OCI-LY1 (cell line): Measurements from ENCODE around the gene TTC39C.

ENCODE experiments used
- H2AFZ ChIP-seq: fragments of 200-600 bp; sonication (generic), shearing (Covaris generic); 2 replicates; pipeline ENCODE4 v1.6.0; 2014; ENCODE audit warnings: antibody characterized with exemption, mild to moderate bottlenecking, low read length
- H3F3A ChIP-seq: fragments of 200-600 bp; sonication (generic), shearing (Covaris generic); 2 replicates; pipeline ENCODE4 v1.6.0; 2014; ENCODE audit warnings: mild to moderate bottlenecking, antibody characterized with exemption, low read length, moderate library complexity; ENCODE audit not compliant: insufficient read depth
- H3K27ac ChIP-seq: fragments of 200-600 bp; sonication (generic); 2 replicates; pipeline ENCODE4 v1.5.1; 2014; ENCODE audit warnings: low read length, mixed run types, mild to moderate bottlenecking, low read depth; ENCODE audit not compliant: poor library complexity, severe bottlenecking
- H3K27me3 ChIP-seq: fragments of 200-600 bp; sonication (generic); 2 replicates; pipeline ENCODE4 v1.6.0; 2014; ENCODE audit warnings: antibody characterized with exemption, mild to moderate bottlenecking, low read length, moderate library complexity; ENCODE audit not compliant: insufficient read depth
- H3K36me3 ChIP-seq: fragments of 200-600 bp; sonication (generic); 2 replicates; pipeline ENCODE4 v1.6.1; 2014; ENCODE audit warnings: mild to moderate bottlenecking, antibody characterized with exemption, low read length, moderate library complexity, mixed read lengths; ENCODE audit not compliant: insufficient read depth
- H3K4me1 ChIP-seq: fragments of 200-600 bp; sonication (generic); 2 replicates; pipeline ENCODE4 v1.5.1; 2014; ENCODE audit warnings: mild to moderate bottlenecking, low read length, moderate library complexity; ENCODE audit not compliant: insufficient read depth, severe bottlenecking
- H3K4me2 ChIP-seq: fragments of 200-600 bp; sonication (generic), shearing (Covaris generic); 2 replicates; pipeline ENCODE4 v1.6.1; 2014; ENCODE audit warnings: low read length
- H3K4me3 ChIP-seq: fragments of 200-600 bp; sonication (generic); 2 replicates; pipeline ENCODE4 v1.5.1; 2014; ENCODE audit warnings: low read length, low read depth, mild to moderate bottlenecking, mixed read lengths; ENCODE audit not compliant: poor library complexity, severe bottlenecking
- H3K79me2 ChIP-seq: fragments of 200-600 bp; shearing (Covaris generic); 2 replicates; pipeline ENCODE4 v1.6.1; 2016; ENCODE audit warnings: mixed run types, low read length, mixed read lengths; ENCODE audit not compliant: insufficient read depth
- H3K9ac ChIP-seq: fragments of 200-600 bp; sonication (generic), shearing (Covaris generic); 2 replicates; pipeline ENCODE4 v1.6.1; 2014; ENCODE audit warnings: mild to moderate bottlenecking, low read length, mixed read lengths
- H3K9me2 ChIP-seq: fragments of 200-600 bp; sonication (generic), shearing (Covaris generic); 2 replicates; pipeline ENCODE4 v1.6.1; 2014; ENCODE audit warnings: low read depth, mild to moderate bottlenecking, low read length, mixed read lengths
- H3K9me3 ChIP-seq: fragments of 200-600 bp; shearing (Covaris generic); 2 replicates; pipeline ENCODE4 v1.6.1; 2014; ENCODE audit warnings: low read length, mixed read lengths
- H4K20me1 ChIP-seq: fragments of 200-600 bp; sonication (generic), shearing (Covaris generic); 2 replicates; pipeline ENCODE4 v1.6.0; 2016; ENCODE audit warnings: mild to moderate bottlenecking, low read length; ENCODE audit not compliant: insufficient read depth
- EZH2 ChIP-seq: fragments of 200-600 bp; sonication (generic), shearing (Covaris generic); IDR thresholded peaks from 2 replicates; pipeline ENCODE4 v1.8.0; 2017; ENCODE audit warnings: borderline replicate concordance, mixed run types, mild to moderate bottlenecking, antibody characterized with exemption, low read length, moderate library complexity, mixed read lengths
- TF ChIP-seq, protein P1 (sequence below): fragments of 200-600 bp; sonication (generic), shearing (Covaris generic); IDR thresholded peaks from 2 replicates; pipeline ENCODE4 v1.5.1; 2017; ENCODE audit warnings: mild to moderate bottlenecking, antibody characterized with exemption, low read length, moderate library complexity, mixed read lengths

The TTC39C gene

GRCh38 chr18:24078391-24078790 lies 63.8 kb downstream of the TTC39C start:
- Histone ChIP-seq H2AFZ (no peak overlapping the region), H3K9me3 (no peaks in the 10 kb centered on the region)

DNA sequence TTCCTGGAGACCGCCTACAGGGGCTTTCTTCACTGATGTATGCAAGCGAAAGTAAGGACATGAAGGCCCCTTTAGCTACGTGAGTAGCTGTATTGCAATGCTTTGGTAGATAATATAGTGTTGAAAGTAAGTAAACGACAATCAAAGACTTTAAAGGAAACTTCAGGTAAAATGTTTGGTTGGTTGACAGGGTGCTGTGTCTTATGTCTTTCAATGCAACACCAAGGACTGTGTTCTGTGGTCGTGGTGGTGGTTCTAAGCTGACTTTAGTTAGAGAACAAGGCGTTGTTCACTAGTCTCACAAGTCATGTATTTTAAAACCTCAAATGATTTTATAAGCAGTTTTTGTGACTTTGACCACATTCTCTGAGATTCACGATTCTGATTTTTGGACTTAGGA lies 66.3 kb downstream of the TTC39C start:
- H3K9me2 ChIP-seq = no peaks in the 10 kb centered on the region
- no peaks in the 10 kb centered on the region for H3K4me1 ChIP-seq
- H3K79me2 ChIP-seq = no peaks in the 10 kb centered on the region
- TF ChIP-seq, protein P1, sequence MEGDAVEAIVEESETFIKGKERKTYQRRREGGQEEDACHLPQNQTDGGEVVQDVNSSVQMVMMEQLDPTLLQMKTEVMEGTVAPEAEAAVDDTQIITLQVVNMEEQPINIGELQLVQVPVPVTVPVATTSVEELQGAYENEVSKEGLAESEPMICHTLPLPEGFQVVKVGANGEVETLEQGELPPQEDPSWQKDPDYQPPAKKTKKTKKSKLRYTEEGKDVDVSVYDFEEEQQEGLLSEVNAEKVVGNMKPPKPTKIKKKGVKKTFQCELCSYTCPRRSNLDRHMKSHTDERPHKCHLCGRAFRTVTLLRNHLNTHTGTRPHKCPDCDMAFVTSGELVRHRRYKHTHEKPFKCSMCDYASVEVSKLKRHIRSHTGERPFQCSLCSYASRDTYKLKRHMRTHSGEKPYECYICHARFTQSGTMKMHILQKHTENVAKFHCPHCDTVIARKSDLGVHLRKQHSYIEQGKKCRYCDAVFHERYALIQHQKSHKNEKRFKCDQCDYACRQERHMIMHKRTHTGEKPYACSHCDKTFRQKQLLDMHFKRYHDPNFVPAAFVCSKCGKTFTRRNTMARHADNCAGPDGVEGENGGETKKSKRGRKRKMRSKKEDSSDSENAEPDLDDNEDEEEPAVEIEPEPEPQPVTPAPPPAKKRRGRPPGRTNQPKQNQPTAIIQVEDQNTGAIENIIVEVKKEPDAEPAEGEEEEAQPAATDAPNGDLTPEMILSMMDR = no peak
- no peak for TF ChIP-seq EZH2
- no peaks in the 10 kb centered on the region for H4K20me1 ChIP-seq
- no peak overlapping the region for H3K27ac ChIP-seq
- no peak overlapping the region for H3K9ac ChIP-seq
- no peaks in the 10 kb centered on the region for H3K9me3 ChIP-seq
- H3K4me2 ChIP-seq = no peak overlapping the region
- H3K36me3 ChIP-seq = no peaks in the 10 kb centered on the region
- H2AFZ ChIP-seq = no peak overlapping the region
- no peak overlapping the region for H3K4me3 ChIP-seq
- no peaks in the 10 kb centered on the region for H3K27me3 ChIP-seq
- H3F3A ChIP-seq = no peaks in the 10 kb centered on the region

More at GRCh38 chr18:24078391-24078790, 63.8 kb downstream of the TTC39C start:
- H3K27ac ChIP-seq = no peak overlapping the region
- H3K4me3 ChIP-seq = no peak overlapping the region
- H3K27me3 ChIP-seq = no peaks in the 10 kb centered on the region
- no peaks in the 10 kb centered on the region for H4K20me1 ChIP-seq
- TF ChIP-seq, protein P1 = no peak
- TF ChIP-seq EZH2 = no peak
- H3K9ac ChIP-seq = no peak overlapping the region
- H3K36me3 ChIP-seq = no peaks in the 10 kb centered on the region
- no peaks in the 10 kb centered on the region for H3F3A ChIP-seq
- H3K4me2 ChIP-seq = no peak overlapping the region
- no peaks in the 10 kb centered on the region for H3K4me1 ChIP-seq
- no peaks in the 10 kb centered on the region for H3K9me2 ChIP-seq
- H3K79me2 ChIP-seq = no peaks in the 10 kb centered on the region

- no peaks in the 10 kb centered on the region for H3K9me3 ChIP-seq
- H3K79me2 ChIP-seq = no peaks in the 10 kb centered on the region
- TF ChIP-seq EZH2 = no peak
- TF ChIP-seq, protein P1 = no peak
- H3K9me2 ChIP-seq = no peaks in the 10 kb centered on the region
- no peak overlapping the region for H3K4me3 ChIP-seq
- H3K4me2 ChIP-seq = no peak overlapping the region
- no peaks in the 10 kb centered on the region for H3K36me3 ChIP-seq
- H4K20me1 ChIP-seq = no peaks in the 10 kb centered on the region
- H3K27ac ChIP-seq = no peak overlapping the region
- no peak overlapping the region for H2AFZ ChIP-seq
- no peak overlapping the region for H3K9ac ChIP-seq
- no peaks in the 10 kb centered on the region for H3K4me1 ChIP-seq
- H3K27me3 ChIP-seq = no peaks in the 10 kb centered on the region
- H3F3A ChIP-seq = no peaks in the 10 kb centered on the region
Observed at GRCh38 chr18:24083550-24083949, 69.0 kb downstream of the TTC39C start.
